ENCODE measurements around the gene ZNRD2. TPM values are rescaled to one million over a fixed set of nuclear protein-coding genes. Genes with fewer than 3 reads are reported as not detected.

ZNRD2 gene
- total and polyA plus RNA-seq, 8 donors: 21.7 to 55.7 (median 50.0) TPM

- Histone ChIP-seq H3K4me3 (no peak overlapping the region), H3K36me3 (peaks cover 0 to 74% of the 10 kb centered on the region in 2 donors), H3K9me3 (no peaks in the 10 kb centered on the region), H3K27ac (no peak overlapping the region), H3K4me1 (peaks cover 11 to 21% of the 10 kb centered on the region in 2 donors), H3K27me3 (no peaks in the 10 kb centered on the region)
- DNase-seq (peak in 1 of 4 donors; percentile 79), ATAC-seq (no peak)
- TF ChIP-seq CTCF (IDR thresholded peaks at IDR 0.05): no peak
- intact Hi-C loops (cut with DNase I): no loop called here
These were observed 49.1 kb downstream of the ZNRD2 start for GRCh38 chr11:65619281-65619928.

- intact Hi-C loops (cut with DNase I): loop anchor here in 1 of 2 donors (10.0 kb wide), 1 partner anchor 84 kb away; no protein-coding TSS in a partner anchor
- no peak for TF ChIP-seq CTCF (IDR thresholded peaks at IDR 0.05)
- ATAC-seq (peak; percentile 41), DNase-seq (peak in 1 of 4 donors; percentile 76)
- Histone ChIP-seq H3K4me1 (peaks cover 11 to 21% of the 10 kb centered on the region in 2 donors), H3K9me3 (no peaks in the 10 kb centered on the region), H3K4me3 (no peak overlapping the region), H3K27ac (no peak overlapping the region), H3K36me3 (peaks cover 0 to 86% of the 10 kb centered on the region in 2 donors), H3K27me3 (no peaks in the 10 kb centered on the region)
These were observed 50.4 kb downstream of the ZNRD2 start for GRCh38 chr11:65620666-65621065.

- intact Hi-C loops (cut with DNase I): loop anchor here in 1 of 2 donors (10.0 kb wide), 1 partner anchor 83 kb away; no protein-coding TSS in a partner anchor
- peak; percentile 46 for ATAC-seq
- no peak overlapping the region for H3K27ac ChIP-seq
These were observed 51.2 kb downstream of the ZNRD2 start for GRCh38 chr11:65621460-65621859.

More at GRCh38 chr11:65621460-65621859, 51.2 kb downstream of the ZNRD2 start:
- Histone ChIP-seq H3K36me3 (peaks cover 0 to 94% of the 10 kb centered on the region in 2 donors), H3K9me3 (no peaks in the 10 kb centered on the region), H3K27me3 (no peaks in the 10 kb centered on the region), H3K4me1 (peaks cover 9 to 23% of the 10 kb centered on the region in 2 donors), H3K4me3 (no peak overlapping the region)
- TF ChIP-seq CTCF (IDR thresholded peaks at IDR 0.05): no peak
- peak in 1 of 4 donors; percentile 72 for DNase-seq

Other genes starting within 250 kb of the ZNRD2 start
- 10 to 100 TPM; 47.4 to 51.4 TPM for gene DPF2, start 236.6 kb upstream of the ZNRD2 start, total RNA-seq
- gene DPF2, start 236.6 kb upstream of the ZNRD2 start, polyA plus RNA-seq (ENCODE audit: insufficient read length in 6 of 6): 10 to 100 TPM; 85.0 to 94.8 (median 92.4) TPM
- gene TIGD3, start 215.7 kb upstream of the ZNRD2 start, total RNA-seq: under 1 TPM; 0.21 to 0.32 TPM
- under 1 TPM in 5 of 6 donors, not detected in 1; 0.14 to 0.39 (median 0.24) TPM for gene TIGD3, start 215.7 kb upstream of the ZNRD2 start, polyA plus RNA-seq (ENCODE audit: insufficient read length in 6 of 6)
- 1 to 10 TPM; 8.4 to 9.8 TPM for gene SLC25A45, start 187.8 kb upstream of the ZNRD2 start, total RNA-seq
- gene SLC25A45, start 187.8 kb upstream of the ZNRD2 start, polyA plus RNA-seq (ENCODE audit: insufficient read length in 6 of 6): 10 to 100 TPM; 10.7 to 17.0 (median 12.8) TPM
- gene FRMD8, start 183.8 kb upstream of the ZNRD2 start, total RNA-seq: 10 to 100 TPM; 31.7 to 31.9 TPM
- 10 to 100 TPM; 15.8 to 22.2 (median 19.3) TPM for gene FRMD8, start 183.8 kb upstream of the ZNRD2 start, polyA plus RNA-seq (ENCODE audit: insufficient read length in 6 of 6)
- 1,000 to 10,000 TPM; 1,146 to 1,441 TPM for gene NEAT1, start 147.7 kb upstream of the ZNRD2 start, total RNA-seq
- 100 to 1,000 TPM; 106 to 190 (median 144) TPM for gene NEAT1, start 147.7 kb upstream of the ZNRD2 start, polyA plus RNA-seq (ENCODE audit: insufficient read length in 6 of 6)
- over 10,000 TPM; 12,400 to 15,875 TPM for gene MALAT1, start 71.4 kb upstream of the ZNRD2 start, total RNA-seq
- 100 to 1,000 TPM; 608 to 824 (median 717) TPM for gene MALAT1, start 71.4 kb upstream of the ZNRD2 start, polyA plus RNA-seq (ENCODE audit: insufficient read length in 6 of 6)
- gene SCYL1, start 45.4 kb upstream of the ZNRD2 start, total RNA-seq: 10 to 100 TPM; 81.2 to 82.5 TPM
- gene SCYL1, start 45.4 kb upstream of the ZNRD2 start, polyA plus RNA-seq (ENCODE audit: insufficient read length in 6 of 6): 10 to 100 TPM; 51.7 to 71.5 (median 59.4) TPM
- gene LTBP3, start 12.1 kb upstream of the ZNRD2 start, total RNA-seq: 100 to 1,000 TPM in 1 of 2 donors, 10 to 100 TPM in 1; 70.8 to 157 TPM
- 100 to 1,000 TPM; 235 to 322 (median 257) TPM for gene LTBP3, start 12.1 kb upstream of the ZNRD2 start, polyA plus RNA-seq (ENCODE audit: insufficient read length in 6 of 6)
- 10 to 100 TPM; 47.1 to 57.5 TPM for gene FAM89B, start 2.1 kb downstream of the ZNRD2 start, total RNA-seq
- gene FAM89B, start 2.1 kb downstream of the ZNRD2 start, polyA plus RNA-seq (ENCODE audit: insufficient read length in 6 of 6): 10 to 100 TPM; 20.7 to 35.7 (median 31.8) TPM
- gene EHBP1L1, start 5.6 kb downstream of the ZNRD2 start, total RNA-seq: 100 to 1,000 TPM in 1 of 2 donors, 10 to 100 TPM in 1; 57.0 to 133 TPM
- 10 to 100 TPM; 28.5 to 39.7 (median 35.4) TPM for gene EHBP1L1, start 5.6 kb downstream of the ZNRD2 start, polyA plus RNA-seq (ENCODE audit: insufficient read length in 6 of 6)
- gene KCNK7, start 25.3 kb downstream of the ZNRD2 start, total RNA-seq: 1 to 10 TPM in 1 of 2 donors, not detected in 1; 2.0 TPM
- gene KCNK7, start 25.3 kb downstream of the ZNRD2 start, polyA plus RNA-seq (ENCODE audit: insufficient read length in 6 of 6): 1 to 10 TPM in 1 of 6 donors, under 1 TPM in 5; 0.21 to 1.2 (median 0.47) TPM
- gene MAP3K11, start 43.7 kb downstream of the ZNRD2 start, total RNA-seq: 100 to 1,000 TPM in 1 of 2 donors, 10 to 100 TPM in 1; 74.7 to 100 TPM
- gene MAP3K11, start 43.7 kb downstream of the ZNRD2 start, polyA plus RNA-seq (ENCODE audit: insufficient read length in 6 of 6): 10 to 100 TPM; 43.9 to 64.0 (median 56.6) TPM
- 10 to 100 TPM; 36.7 to 44.5 TPM for gene PCNX3, start 45.3 kb downstream of the ZNRD2 start, total RNA-seq
- gene PCNX3, start 45.3 kb downstream of the ZNRD2 start, polyA plus RNA-seq (ENCODE audit: insufficient read length in 6 of 6): 10 to 100 TPM; 19.9 to 35.4 (median 25.3) TPM
- gene SIPA1, start 67.6 kb downstream of the ZNRD2 start, total RNA-seq: 100 to 1,000 TPM in 1 of 2 donors, 10 to 100 TPM in 1; 77.3 to 107 TPM
- gene SIPA1, start 67.6 kb downstream of the ZNRD2 start, polyA plus RNA-seq (ENCODE audit: insufficient read length in 6 of 6): 10 to 100 TPM; 40.5 to 57.3 (median 46.8) TPM
- gene RELA, start 92.4 kb downstream of the ZNRD2 start, total RNA-seq: 10 to 100 TPM; 56.5 to 67.9 TPM
- 10 to 100 TPM; 51.3 to 70.6 (median 58.8) TPM for gene RELA, start 92.4 kb downstream of the ZNRD2 start, polyA plus RNA-seq (ENCODE audit: insufficient read length in 6 of 6)
- gene KAT5, start 141.8 kb downstream of the ZNRD2 start, total RNA-seq: 10 to 100 TPM; 57.0 to 67.1 TPM
- 10 to 100 TPM; 58.4 to 69.2 (median 64.5) TPM for gene KAT5, start 141.8 kb downstream of the ZNRD2 start, polyA plus RNA-seq (ENCODE audit: insufficient read length in 6 of 6)
- gene RNASEH2C, start 150.3 kb downstream of the ZNRD2 start, total RNA-seq: 10 to 100 TPM; 46.0 to 70.1 TPM
- gene RNASEH2C, start 150.3 kb downstream of the ZNRD2 start, polyA plus RNA-seq (ENCODE audit: insufficient read length in 6 of 6): 10 to 100 TPM; 34.7 to 52.5 (median 37.2) TPM
- 10 to 100 TPM; 22.6 to 39.0 TPM for gene AP5B1, start 210.5 kb downstream of the ZNRD2 start, total RNA-seq
- gene AP5B1, start 210.5 kb downstream of the ZNRD2 start, polyA plus RNA-seq (ENCODE audit: insufficient read length in 6 of 6): 1 to 10 TPM; 2.9 to 4.5 (median 3.5) TPM
- gene OVOL1, start 216.6 kb downstream of the ZNRD2 start, total RNA-seq: under 1 TPM; 0.37 to 0.41 TPM
- gene OVOL1, start 216.6 kb downstream of the ZNRD2 start, polyA plus RNA-seq (ENCODE audit: insufficient read length in 6 of 6): under 1 TPM; 0.20 to 0.45 (median 0.31) TPM